ENCODE measurements around the gene HSD3B7. TPM values are rescaled to one million over a fixed set of nuclear protein-coding genes. Genes with fewer than 3 reads are reported as not detected.
"Not testable (repeated sequence)": the region's sequence is repeated elsewhere in the genome, so short reads cannot be mapped to it uniquely, and the experiment has no call there.

The HSD3B7 gene
- 1 to 10 TPM; 4.1 to 4.8 TPM for total RNA-seq
- polyA plus RNA-seq (2013, experiment 1 of 2) = 1.3 TPM
- polyA plus RNA-seq (2013, experiment 2 of 2) = 2.1 TPM
- long read RNA-seq, experiment 1, partial matches to known transcripts = 0 of 2 reads
- long read RNA-seq, experiment 1, other reads (novel, unspliced or antisense) = 2 of 2 reads
- long read RNA-seq, experiment 2, transcript HSD3B7-202 (7 exons, 2,172 nt) = major isoform, 5 of 11 reads
- long read RNA-seq, experiment 2, partial matches to known transcripts = 1 of 11 reads
- long read RNA-seq, experiment 2, other reads (novel, unspliced or antisense) = 5 of 11 reads
- long read RNA-seq, experiment 3, transcript HSD3B7-202 (7 exons, 2,172 nt) = major isoform, 17 of 30 reads
- long read RNA-seq, experiment 3, partial matches to known transcripts = 2 of 30 reads
- long read RNA-seq, experiment 3, other reads (novel, unspliced or antisense) = 11 of 30 reads
- long read RNA-seq, experiment 4, partial matches to known transcripts = 0 of 2 reads
- long read RNA-seq, experiment 4, other reads (novel, unspliced or antisense) = 1 of 2 reads

GRCh38 chr16:30984669-30985400, at the start of gene HSD3B7:
TSS of gene HSD3B7 (plus strand) at chr16:30985207. CDS start at chr16:30985659, 452 bp downstream.
- Histone ChIP-seq H3K36me3 (ENCODE audit: control insufficient read depth, insufficient read depth, low read length) (peaks cover 27% of the 10 kb centered on the region), H3K27me3 (ENCODE audit: control insufficient read depth, insufficient read depth, low read length, poor library complexity, severe bottlenecking) (no peaks in the 10 kb centered on the region), H3K9ac (ENCODE audit: extremely low read depth, low read length, poor library complexity, severe bottlenecking) (no peak within 1 kb of the TSS), H3K9me3 (ENCODE audit: control insufficient read depth, low read length) (no peaks in the 10 kb centered on the region), H3K27ac (ENCODE audit: low read depth, low read length) (no peak within 1 kb of the TSS), H3K4me3 (ENCODE audit: low read length) (no peak within 1 kb of the TSS), H3K4me1 (ENCODE audit: control insufficient read depth, insufficient read depth, low read length) (no peaks in the 10 kb centered on the region)
- Mint-ChIP-seq H3K36me3 (ENCODE audit: low read depth) (peaks cover 35% of the 10 kb centered on the region), H3K27ac (peak within 1 kb of the TSS; percentile 58), H3K27me3 (ENCODE audit: insufficient read depth) (no peaks in the 10 kb centered on the region), H3K4me1 (peaks cover 2% of the 10 kb centered on the region), H3K9me3 (no peaks in the 10 kb centered on the region), H3K4me3 (peak within 1 kb of the TSS; percentile 46)
- TF ChIP-seq CTCF (conservative IDR thresholded peaks at IDR 0.05) = peak; percentile 94
- WGBS, 2 experiments (ENCODE audit: insufficient coverage in 1 of 2, insufficient read length in 1 of 2) = 43 to 56% methylated on average over 9 to 24 of the region's 24 CpGs
- DNase-seq = peak; percentile 99

GRCh38 chr16:30937692-30938091, 47.3 kb upstream of the HSD3B7 start:
- H3K36me3 Mint-ChIP-seq (ENCODE audit: low read depth) = peaks cover 60% of the 10 kb centered on the region
- no peak overlapping the region for H3K4me3 ChIP-seq (ENCODE audit: low read length)
- peaks cover 4% of the 10 kb centered on the region for H3K4me1 ChIP-seq (ENCODE audit: control insufficient read depth, insufficient read depth, low read length)
- no peak overlapping the region for H3K9ac ChIP-seq (ENCODE audit: extremely low read depth, low read length, poor library complexity, severe bottlenecking)
- 91 to 97% methylated on average over 4 to 5 of the region's 5 CpGs for WGBS, 2 experiments (ENCODE audit: insufficient coverage in 1 of 2, insufficient read length in 1 of 2)
- no peak for TF ChIP-seq CTCF (conservative IDR thresholded peaks at IDR 0.05)
- peaks cover 73% of the 10 kb centered on the region for H3K36me3 ChIP-seq (ENCODE audit: control insufficient read depth, insufficient read depth, low read length)
- DNase-seq = peak; percentile 24
- no peaks in the 10 kb centered on the region for H3K27me3 Mint-ChIP-seq (ENCODE audit: insufficient read depth)
- H3K4me3 Mint-ChIP-seq = no peak overlapping the region
- H3K27ac ChIP-seq (ENCODE audit: low read depth, low read length) = no peak overlapping the region
- H3K27ac Mint-ChIP-seq = peak overlapping the region; percentile 49
- no peaks in the 10 kb centered on the region for H3K9me3 Mint-ChIP-seq
- H3K9me3 ChIP-seq (ENCODE audit: control insufficient read depth, low read length) = no peaks in the 10 kb centered on the region
- H3K27me3 ChIP-seq (ENCODE audit: control insufficient read depth, insufficient read depth, low read length, poor library complexity, severe bottlenecking) = no peaks in the 10 kb centered on the region
- no peaks in the 10 kb centered on the region for H3K4me1 Mint-ChIP-seq

GRCh38 chr16:30939571-30939970, 45.4 kb upstream of the HSD3B7 start:
- peak overlapping the region; percentile 35 for H3K27ac Mint-ChIP-seq
- not testable (repeated sequence) for H3K9ac ChIP-seq (ENCODE audit: extremely low read depth, low read length, poor library complexity, severe bottlenecking); H3K4me1 Mint-ChIP-seq; H3K27me3 Mint-ChIP-seq (ENCODE audit: insufficient read depth); DNase-seq; H3K27me3 ChIP-seq (ENCODE audit: control insufficient read depth, insufficient read depth, low read length, poor library complexity, severe bottlenecking); H3K27ac ChIP-seq (ENCODE audit: low read depth, low read length); H3K4me3 ChIP-seq (ENCODE audit: low read length); H3K9me3 ChIP-seq (ENCODE audit: control insufficient read depth, low read length); H3K4me3 Mint-ChIP-seq; H3K4me1 ChIP-seq (ENCODE audit: control insufficient read depth, insufficient read depth, low read length); H3K9me3 Mint-ChIP-seq
- peaks cover 71% of the 10 kb centered on the region for H3K36me3 Mint-ChIP-seq (ENCODE audit: low read depth)
- 92 to 95% methylated on average over 8 of the region's 8 CpGs for WGBS, 2 experiments (ENCODE audit: insufficient coverage in 1 of 2, insufficient read length in 1 of 2)
- peaks cover 82% of the 10 kb centered on the region for H3K36me3 ChIP-seq (ENCODE audit: control insufficient read depth, insufficient read depth, low read length)
